ENCODE measurements around the gene ELMOD3. TPM values are rescaled to one million over a fixed set of nuclear protein-coding genes. Genes with fewer than 3 reads are reported as not detected.

The ELMOD3 gene
- total and polyA plus RNA-seq, 9 of the 15 experiments (the other 6 are each of a cell fraction or from before 2014, with no cell fraction given), result 2.7 to 18.7 (median 11.6) TPM

- no peak for TF ChIP-seq TSHZ1 (CRISPR knock-in tag; IDR thresholded peaks at IDR 0.05)
- TF ChIP-seq ZNF444 (CRISPR knock-in tag; IDR thresholded peaks at IDR 0.05), result no peak
- no peak for TF ChIP-seq ZKSCAN1 (IDR thresholded peaks at IDR 0.05; ENCODE audit: low read depth, low read length)
- TF ChIP-seq ZNF140 (CRISPR knock-in tag; IDR thresholded peaks at IDR 0.05), result no peak
These were observed 74.8 kb downstream of the ELMOD3 start (continued) for GRCh38 chr2:85429213-85429923.

DNA sequence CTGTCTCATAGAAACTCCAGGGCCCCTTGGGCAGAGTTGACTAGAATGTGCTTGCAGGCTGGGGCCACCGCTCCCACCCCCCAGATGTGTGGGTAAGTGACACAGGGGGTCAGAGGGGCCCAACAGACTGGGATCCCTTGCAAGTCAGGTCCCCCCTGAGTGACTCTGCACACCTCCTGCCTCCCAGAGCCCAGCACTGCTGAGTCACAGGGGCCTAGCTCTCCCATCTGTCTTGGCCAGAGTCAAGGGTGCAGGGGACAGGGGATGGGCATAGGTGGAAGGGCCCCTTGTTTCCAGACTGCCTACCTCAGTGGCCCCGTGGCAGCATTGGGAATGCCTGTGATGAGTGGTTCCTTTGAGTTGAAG lies 75.3 kb downstream of the ELMOD3 start:
- peak; percentile 53 for ATAC-seq
- Histone ChIP-seq H3K79me2 (ENCODE audit: control insufficient read depth, insufficient read depth, low read length) (no peaks in the 10 kb centered on the region), H3K4me2 (ENCODE audit: insufficient read depth, low read length) (no peak overlapping the region), H3K9me3 (replicated peaks; ENCODE audit: control insufficient read depth, insufficient read depth, low read depth, low read length) (no peaks in the 10 kb centered on the region), H3K9me1 (ENCODE audit: control insufficient read depth, insufficient read depth, low read length) (no peaks in the 10 kb centered on the region), H2AFZ (ENCODE audit: low read depth, low read length) (peak overlapping the region; percentile 47; the same call in 1 of the 2 replicates), H3K27ac (ENCODE audit: extremely low read depth, low read depth, low read length) (no peak overlapping the region; the same call in 2 of the 3 replicates), H3K27me3 (ENCODE audit: control insufficient read depth in 2 of 2, insufficient read depth in 2 of 2, low read length in 2 of 2) (no peaks in the 10 kb centered on the region), H4K20me1 (replicated peaks; ENCODE audit: control insufficient read depth, insufficient read depth, low read length) (no peaks in the 10 kb centered on the region), H3K36me3 (ENCODE audit: control insufficient read depth, insufficient read depth, low read length) (no peaks in the 10 kb centered on the region), H3K4me3 (no peak overlapping the region), H3K4me1 (replicated peaks in 1 of 2; ENCODE audit: control insufficient read depth in 2 of 2, insufficient read depth in 2 of 2, low read length in 2 of 2) (peaks cover 31 to 45% of the 10 kb centered on the region in 2 experiments), H3K9ac (ENCODE audit: insufficient read depth in 1 of 2, low read depth in 2 of 2, low read length in 2 of 2) (peak overlapping the region in 1 of 2 experiments; percentile 65; a peak in 2 of 4 replicates)
- DNase-seq (ENCODE audit: extremely low read depth in 1 of 4, low spot score in 3 of 4), result peak in 3 of 4 experiments; percentile 39 to 53 (median 51)
- ChIA-PET POLR2A (interaction anchor here (1.0 to 63.9 kb wide), 4 partner anchors 8 to 131 kb away, joined by 3 to 1576 read pairs (median 8); partner anchors contain the start of genes GGCX and MAT2A), CTCF (ENCODE audit: low intra/inter-chr PET ratio) (no interaction called here)
- 8% methylated on average over 1 of the region's 2 CpGs for WGBS (ENCODE audit: insufficient coverage, low coverage, missing lambda C conversion rate)
- BruUV-seq (replicated peaks), result no TSS peak
- in situ Hi-C loops (cut with MboI), result no loop called here
- intact Hi-C loops (cut with micrococcal nuclease), result no loop called here
- FAIRE-seq, result peak; percentile 44
- TF ChIP-seq, protein P1, sequence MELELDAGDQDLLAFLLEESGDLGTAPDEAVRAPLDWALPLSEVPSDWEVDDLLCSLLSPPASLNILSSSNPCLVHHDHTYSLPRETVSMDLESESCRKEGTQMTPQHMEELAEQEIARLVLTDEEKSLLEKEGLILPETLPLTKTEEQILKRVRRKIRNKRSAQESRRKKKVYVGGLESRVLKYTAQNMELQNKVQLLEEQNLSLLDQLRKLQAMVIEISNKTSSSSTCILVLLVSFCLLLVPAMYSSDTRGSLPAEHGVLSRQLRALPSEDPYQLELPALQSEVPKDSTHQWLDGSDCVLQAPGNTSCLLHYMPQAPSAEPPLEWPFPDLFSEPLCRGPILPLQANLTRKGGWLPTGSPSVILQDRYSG (tag; conservative IDR thresholded peaks at IDR 0.05; ENCODE audit: low read depth), result peak; percentile 59; the same call in 1 of the 2 replicates
- TF ChIP-seq NFE2 (IDR thresholded peaks at IDR 0.05; ENCODE audit: low read depth) (peak; percentile 69), ZBTB7A (IDR thresholded peaks at IDR 0.05; ENCODE audit: borderline replicate concordance, control insufficient read depth, low read depth, low read length) (0 out of 2 replicates have a peak, but pooled peaks have one; percentile 44), THRB (CRISPR knock-in tag; conservative IDR thresholded peaks at IDR 0.05) (no peak), ZNF592 (IDR thresholded peaks at IDR 0.05) (peak; percentile 63; the same call in 1 of the 2 replicates)

Data from K562 (cell line).